ENCODE results near the gene UNG.

Gene UNG

GRCh38 chr12:109156586-109156985 is 59.2 kb downstream of the UNG start:
- DNase-seq (ENCODE audit: low read depth), result no peak
- no peak for TF ChIP-seq CTCF (IDR thresholded peaks at IDR 0.05; ENCODE audit: low read depth, low read length, missing control alignments)
- H3K4me3 ChIP-seq (ENCODE audit: low read depth, low read length), result no peak overlapping the region
- in situ Hi-C loops (cut with HindIII; ENCODE audit: low sequenced_read_pairs), result no loop called here

- no peak for DNase-seq (ENCODE audit: low read depth)
- in situ Hi-C loops (cut with HindIII; ENCODE audit: low sequenced_read_pairs), result no loop called here
- H3K4me3 ChIP-seq (ENCODE audit: low read depth, low read length), result no peak overlapping the region
- TF ChIP-seq CTCF (IDR thresholded peaks at IDR 0.05; ENCODE audit: low read depth, low read length, missing control alignments), result no peak
Observed at GRCh38 chr12:109157986-109158385, 60.6 kb downstream of the UNG start.

GRCh38 chr12:109160433-109160832 is 63.0 kb downstream of the UNG start:
- in situ Hi-C loops (cut with HindIII; ENCODE audit: low sequenced_read_pairs), result no loop called here
- no peak overlapping the region for H3K4me3 ChIP-seq (ENCODE audit: low read depth, low read length)
- no peak for TF ChIP-seq CTCF (IDR thresholded peaks at IDR 0.05; ENCODE audit: low read depth, low read length, missing control alignments)
- DNase-seq (ENCODE audit: low read depth), result no peak

All from astrocyte of the cerebellum (primary cell).